NCI-H82 treated with DMSO at 0.1 percent for 48 hours (cell line): ENCODE results near the gene UGT2B10.
"Not testable (repeated sequence)": the region's sequence is repeated elsewhere in the genome, so short reads cannot be mapped to it uniquely, and the experiment has no call there.

Experiments
- DNase-seq: peaks from one replicate; lab custom pipeline; 2025; ENCODE audit not compliant: unreplicated experiment; lab: John Stamatoyannopoulos, UW

The UGT2B10 gene

DNA sequence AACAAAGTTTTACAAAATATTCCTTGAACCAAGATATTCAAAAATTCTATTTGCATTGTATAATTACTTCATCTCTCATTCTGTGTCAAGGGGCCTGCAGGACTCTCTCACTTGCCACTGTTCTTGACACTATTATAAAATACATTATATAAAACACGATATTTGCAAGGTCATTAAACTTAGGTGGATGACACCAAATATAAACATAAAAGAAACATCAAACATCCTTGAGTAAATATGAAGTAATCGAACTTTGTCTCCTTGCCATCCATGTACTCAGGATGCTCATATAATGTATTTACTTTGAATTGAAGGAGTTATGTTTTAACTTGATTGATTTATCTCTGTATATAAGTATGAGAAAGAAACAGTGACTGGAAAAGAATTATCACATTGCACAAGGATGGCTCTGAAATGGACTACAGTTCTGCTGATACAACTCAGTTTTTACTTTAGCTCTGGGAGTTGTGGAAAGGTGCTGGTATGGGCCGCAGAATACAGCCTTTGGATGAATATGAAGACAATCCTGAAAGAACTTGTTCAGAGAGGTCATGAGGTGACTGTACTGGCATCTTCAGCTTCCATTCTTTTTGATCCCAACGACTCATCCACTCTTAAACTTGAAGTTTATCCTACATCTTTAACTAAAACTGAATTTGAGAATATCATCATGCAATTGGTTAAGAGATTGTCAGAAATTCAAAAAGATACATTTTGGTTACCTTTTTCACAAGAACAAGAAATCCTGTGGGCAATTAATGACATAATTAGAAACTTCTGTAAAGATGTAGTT, at the start of gene UGT2B10:
Gene UGT2B10 (plus strand): TSS at position 378 of the 793 bp plus-strand sequence. CDS start 26 bp downstream, at position 404.
- not testable (repeated sequence) for DNase-seq

DNA sequence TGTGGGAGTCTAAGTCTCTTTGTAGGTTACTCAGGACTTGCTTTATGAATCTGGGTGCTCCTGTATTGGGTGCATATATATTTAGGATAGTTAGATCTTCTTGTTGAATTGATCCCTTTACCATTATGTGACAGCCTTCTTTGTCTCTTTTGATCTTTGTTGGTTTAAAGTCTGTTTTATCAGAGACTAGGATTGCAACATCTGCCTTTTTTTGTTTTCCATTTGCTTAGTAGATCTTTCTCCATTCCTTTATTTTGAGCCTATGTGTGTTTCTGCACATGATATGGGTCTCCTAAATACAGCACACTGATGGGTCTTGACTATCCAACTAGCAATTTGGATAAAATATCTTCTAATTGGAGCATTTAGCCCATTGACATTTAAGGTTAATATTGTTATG, 44.0 kb upstream of the UGT2B10 start:
- DNase-seq: not testable (repeated sequence)

DNA sequence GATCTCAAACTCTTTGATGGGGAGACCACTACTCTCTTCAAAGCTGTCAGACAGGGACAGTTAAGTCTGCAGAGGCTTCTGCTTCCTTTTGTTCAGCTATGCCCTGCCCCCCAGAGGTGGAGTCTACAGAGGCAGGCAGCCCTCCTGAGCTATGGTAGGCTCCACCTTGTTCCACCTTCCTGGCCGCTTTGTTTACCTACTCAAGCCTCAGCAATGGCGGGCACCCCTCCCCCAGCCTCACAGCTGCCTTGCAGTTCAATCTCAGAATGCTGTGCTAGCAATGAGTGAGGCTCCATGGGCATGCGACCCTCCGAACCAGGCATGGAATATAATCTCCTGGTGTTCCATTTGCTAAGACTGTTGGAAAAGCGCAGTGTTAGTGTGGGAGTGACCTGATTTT, 42.1 kb upstream of the UGT2B10 start:
- DNase-seq: no peak

DNA sequence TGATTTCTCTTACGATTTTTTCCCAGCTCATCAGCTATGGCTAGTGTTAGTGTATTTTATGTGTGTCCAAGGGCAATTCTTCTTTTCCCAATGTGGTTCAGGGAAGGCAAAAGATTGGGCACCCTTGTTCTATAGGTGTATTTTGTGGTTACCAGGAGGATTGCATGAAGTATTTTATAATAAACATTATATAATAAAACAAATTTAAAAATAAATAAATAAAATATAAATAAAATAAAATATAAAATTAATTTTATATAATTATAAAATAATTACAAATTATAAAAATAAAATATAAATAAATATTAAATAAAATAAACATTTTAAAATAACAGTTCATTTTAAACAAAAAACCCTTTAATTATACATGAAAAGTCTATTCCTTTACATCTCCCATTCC, 35.6 kb upstream of the UGT2B10 start:
- no peak for DNase-seq

DNA sequence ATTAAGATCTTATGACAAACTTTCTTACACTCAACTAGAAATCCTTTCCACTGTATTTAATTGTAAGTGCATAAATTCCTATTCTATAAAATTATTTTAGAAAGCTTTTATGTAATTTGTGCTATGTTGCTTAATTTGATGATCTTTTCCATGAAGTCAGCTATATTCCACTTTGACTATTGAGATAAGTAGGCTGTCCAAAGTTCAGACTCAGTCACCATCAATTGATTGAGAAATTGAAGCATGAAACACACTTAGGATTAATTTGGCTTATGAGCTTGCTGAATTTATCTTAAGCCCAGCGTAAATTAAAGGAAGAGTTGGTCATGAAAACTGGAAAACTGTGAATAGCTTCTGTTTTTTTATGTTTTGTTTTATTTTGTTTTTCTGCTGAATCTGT, 18.7 kb upstream of the UGT2B10 start:
- no peak for DNase-seq

DNA sequence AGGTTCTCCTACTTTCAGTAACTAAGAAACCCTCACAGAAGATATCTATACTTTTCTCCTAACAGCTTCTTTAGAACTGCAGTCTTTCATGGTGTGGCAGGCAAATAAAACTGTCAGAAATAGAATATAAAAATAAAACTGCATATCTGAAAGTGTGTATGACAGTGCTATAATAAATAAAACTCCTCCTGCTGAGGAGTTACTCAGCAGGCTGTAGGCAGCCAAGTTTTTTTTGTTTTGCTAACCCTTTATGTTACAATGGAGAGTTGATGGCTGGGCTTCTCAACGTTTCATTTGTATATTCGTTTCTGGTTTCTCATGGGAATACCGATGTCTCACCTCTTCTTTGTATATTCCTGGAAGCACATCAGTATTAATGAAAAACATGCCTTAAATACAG, 18.2 kb upstream of the UGT2B10 start:
- DNase-seq: no peak

DNA sequence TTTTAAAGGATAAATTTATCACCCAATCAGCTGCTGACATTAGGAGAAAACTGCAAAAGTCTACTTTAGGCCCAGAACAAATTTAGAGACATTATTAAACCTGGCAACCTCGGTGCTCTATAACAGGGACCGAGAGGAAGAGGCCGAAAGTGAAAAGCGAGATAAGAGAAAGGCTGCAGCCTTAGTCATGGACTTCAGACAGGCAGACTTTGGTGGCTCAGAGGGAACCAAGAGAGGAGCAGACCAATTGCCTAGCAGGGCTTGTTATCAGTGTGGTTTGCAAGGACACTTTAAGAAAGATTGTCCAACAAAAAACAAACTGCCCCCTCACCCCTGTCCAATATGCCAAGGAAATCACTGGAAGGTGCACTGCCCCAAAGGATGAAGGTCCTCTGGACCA, 12.8 kb upstream of the UGT2B10 start:
- no peak for DNase-seq

DNA sequence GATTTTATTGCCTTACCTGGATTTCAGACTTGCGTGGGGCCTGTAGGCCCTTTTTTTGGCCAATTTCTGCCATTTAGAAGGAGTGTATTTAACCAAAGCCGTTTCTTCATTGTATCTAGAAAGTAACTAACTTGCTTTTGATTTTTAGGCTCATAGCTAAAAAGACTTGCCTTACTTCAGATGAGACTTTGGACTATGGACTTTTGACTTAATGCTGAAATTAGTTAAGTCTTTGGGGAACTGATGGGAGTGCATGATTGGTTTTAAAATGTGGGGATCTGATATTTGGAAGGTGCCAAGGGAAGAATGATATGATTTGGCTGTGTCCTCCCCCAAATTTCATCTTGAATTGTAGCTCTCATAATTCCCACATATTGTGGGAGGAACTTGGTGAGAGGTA, 7.7 kb upstream of the UGT2B10 start:
- DNase-seq: no peak

DNA sequence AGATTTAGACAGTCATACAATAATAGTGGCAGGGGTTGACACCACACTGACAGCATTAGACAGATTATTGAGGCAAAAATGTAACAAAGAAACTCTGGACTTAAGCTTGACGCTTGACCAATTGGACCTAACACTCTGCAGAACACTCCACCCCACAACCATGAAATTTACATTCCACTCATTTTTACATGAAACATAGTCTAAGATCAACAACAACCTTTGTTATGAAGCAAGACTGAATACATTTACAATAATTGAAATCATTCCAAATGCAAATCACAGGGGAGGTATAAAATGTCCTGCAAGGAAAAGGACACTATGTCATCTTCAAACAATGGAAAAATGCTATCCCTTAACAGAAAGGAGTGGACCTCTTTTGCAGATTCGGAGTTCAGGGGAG, 4.9 kb upstream of the UGT2B10 start:
- no peak for DNase-seq

DNA sequence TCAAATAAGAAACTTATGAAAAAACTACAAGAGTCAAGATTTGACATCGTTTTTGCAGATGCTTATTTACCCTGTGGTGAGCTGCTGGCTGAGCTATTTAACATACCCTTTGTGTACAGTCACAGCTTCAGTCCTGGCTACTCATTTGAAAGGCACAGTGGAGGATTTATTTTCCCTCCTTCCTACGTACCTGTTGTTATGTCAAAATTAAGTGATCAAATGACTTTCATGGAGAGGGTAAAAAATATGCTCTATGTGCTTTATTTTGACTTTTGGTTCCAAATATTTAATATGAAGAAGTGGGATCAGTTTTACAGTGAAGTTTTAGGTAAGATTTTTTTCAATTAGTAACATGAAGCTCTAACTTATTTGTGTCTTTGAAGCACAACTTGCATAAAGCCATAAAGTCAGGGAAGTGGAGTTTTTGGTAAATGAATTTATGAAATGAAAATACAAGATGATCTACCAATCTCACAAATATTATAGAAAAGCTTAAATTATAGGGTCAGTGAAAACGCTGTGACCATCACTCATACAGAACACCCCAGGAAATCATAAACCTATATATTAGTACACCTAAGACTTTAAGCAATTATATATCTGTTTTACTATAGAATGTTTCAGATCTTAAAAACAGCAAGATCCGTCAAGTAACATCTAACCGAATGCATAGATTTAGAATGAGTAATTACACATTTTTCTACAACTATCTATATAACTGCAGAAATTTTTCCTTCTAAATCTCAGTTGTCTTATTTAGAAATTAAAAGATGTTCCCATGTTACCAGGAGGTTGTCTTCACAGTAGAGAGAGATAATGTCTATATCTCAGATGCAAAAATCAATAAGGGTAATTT, 844 bp downstream of the UGT2B10 start:
- DNase-seq: not testable (repeated sequence)

DNA sequence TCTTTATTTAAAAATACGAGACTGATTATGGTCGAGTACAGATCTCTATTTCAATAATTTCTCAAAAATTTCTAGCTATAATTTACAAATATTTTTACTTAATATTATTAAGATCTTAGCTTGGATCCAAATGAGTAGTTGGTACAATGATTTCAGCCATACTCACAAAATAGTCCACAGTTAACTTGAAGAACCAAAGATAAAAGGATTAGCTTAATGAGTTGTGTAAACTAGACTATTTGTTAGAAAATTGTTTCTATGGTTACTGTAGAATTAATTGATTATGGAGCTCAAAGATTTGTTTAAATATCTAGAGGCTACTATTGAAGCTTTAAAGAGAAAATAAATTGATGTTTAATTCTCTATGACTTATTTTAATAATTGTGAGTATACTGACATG, 1.6 kb downstream of the UGT2B10 start:
- no peak for DNase-seq

DNA sequence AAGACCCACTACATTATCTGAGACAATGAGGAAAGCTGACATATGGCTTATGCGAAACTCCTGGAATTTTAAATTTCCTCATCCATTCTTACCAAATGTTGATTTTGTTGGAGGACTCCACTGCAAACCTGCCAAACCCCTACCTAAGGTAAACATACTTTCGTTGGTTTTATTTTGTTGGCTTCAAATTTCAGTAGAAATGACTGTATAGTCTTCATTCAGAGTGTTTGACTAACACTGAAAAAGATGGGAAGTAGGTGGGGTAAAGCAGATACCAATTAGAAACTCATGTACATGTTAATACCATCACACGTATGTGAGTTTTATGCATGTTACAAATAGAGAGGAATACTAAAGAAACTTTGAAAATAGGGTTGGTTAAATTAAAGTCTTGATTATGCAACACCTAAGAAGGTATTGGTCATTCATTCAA, 2.3 kb downstream of the UGT2B10 start:
- DNase-seq: not testable (repeated sequence)

DNA sequence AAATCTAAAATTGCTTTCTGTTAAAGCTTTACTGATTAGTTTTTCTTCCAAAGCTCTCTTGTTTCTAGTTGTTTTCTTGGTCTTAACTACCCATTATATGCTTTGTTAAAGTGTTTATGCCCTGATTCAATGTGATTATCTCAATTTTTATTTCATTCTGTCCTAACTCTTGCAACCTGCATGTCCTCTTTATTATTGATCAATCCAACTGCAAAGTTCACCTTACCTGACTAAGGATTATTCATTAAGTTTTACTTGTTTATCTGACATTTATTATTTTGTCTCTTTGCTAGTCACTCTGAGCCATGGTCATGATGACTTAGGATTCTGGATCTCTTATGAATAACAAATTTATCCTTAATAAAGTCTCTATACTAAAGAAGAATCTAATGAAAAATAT, 15.8 kb downstream of the UGT2B10 start:
- DNase-seq: no peak

DNA sequence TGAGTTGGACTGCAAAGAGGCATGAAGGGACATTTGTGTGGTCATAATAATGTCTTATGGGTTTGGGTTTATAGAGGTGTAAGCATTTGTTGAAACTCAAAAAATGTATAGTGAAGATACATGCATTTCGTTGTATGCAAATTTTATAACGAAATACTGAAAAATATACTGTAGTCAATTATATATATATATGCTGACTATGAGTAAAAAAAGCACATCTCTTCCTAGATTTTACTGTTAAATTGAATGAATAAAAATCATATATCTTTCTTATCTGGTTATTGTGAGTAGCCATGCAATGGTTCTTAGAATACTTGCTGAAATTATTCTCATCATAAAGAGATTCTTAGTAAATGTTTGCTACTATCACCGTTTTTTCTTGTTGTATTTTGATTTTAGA, 34.5 kb downstream of the UGT2B10 start:
- no peak for DNase-seq

DNA sequence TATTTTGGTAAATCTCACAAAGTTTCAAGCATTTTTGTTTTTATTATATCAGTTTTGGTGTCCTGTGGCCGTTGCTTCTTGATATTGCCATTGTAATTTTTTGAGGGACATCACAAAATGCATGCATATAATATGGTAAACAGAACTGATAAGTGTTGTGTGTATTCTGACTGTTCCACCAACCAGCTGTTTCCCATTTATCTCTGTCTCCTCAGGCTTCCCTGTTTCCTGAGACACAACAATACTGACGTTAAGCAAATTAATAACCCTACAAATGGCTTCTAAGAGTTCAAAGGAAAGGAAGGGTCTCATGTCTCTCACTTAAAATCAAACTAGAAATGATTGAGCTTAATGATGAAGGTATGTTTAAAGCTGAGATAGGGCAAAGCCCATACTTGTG, 40.0 kb downstream of the UGT2B10 start:
- no peak for DNase-seq

DNA sequence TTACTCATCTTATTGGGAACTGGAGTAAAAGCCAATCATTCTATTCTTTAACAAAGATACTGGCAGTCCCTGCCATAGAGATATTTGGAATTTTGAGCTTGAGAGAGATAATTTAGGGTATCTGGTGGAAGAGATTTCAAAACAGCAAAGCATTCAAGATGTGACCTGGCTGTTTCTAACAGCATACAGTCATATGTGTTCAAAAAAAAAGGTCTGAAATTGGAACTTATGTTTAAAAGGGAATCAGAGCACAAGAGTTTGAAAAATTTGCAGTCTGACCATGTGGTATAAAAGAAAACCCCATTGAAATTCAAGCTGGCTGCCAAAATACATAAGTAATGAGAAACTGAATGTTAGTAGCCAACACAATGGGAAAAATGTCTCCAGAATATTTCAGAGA, 42.2 kb downstream of the UGT2B10 start:
- no peak for DNase-seq

DNA sequence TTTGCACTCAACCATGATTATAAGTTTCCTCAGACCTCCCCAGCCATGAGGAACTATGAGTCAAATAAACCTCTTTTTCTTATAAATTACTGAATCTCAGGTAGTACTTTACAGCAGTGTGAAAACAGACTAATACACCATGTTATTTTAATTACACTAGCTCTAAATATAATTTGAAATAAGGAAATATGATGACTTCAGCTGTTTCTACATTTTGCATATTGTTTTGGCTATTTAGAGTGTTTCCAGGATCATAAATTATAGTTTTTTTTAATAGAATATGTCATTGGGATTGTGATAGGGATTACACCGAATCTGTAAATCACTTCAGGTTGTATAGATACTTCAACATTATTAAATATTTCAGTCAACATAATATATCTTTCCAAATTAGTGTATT, 43.9 kb downstream of the UGT2B10 start:
- DNase-seq: no peak

DNA sequence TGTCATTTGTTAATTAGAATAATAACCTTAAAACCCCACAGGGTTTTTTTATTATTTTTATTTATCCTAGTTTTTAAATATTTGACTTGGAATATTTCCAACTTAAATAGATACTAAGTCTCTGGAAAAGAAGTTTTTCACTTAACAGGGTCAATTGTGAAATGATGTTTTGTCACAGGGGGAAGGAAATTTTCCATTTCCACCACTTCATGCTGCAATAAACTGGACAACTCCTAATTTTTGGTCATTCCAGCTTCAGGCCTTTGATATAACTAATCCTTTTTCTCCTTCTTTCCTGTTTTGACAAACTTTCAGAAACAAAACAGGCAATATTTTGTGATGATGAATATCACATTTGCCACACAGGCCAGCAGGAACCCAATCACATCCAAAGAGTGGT, 45.3 kb downstream of the UGT2B10 start:
- no peak for DNase-seq

DNA sequence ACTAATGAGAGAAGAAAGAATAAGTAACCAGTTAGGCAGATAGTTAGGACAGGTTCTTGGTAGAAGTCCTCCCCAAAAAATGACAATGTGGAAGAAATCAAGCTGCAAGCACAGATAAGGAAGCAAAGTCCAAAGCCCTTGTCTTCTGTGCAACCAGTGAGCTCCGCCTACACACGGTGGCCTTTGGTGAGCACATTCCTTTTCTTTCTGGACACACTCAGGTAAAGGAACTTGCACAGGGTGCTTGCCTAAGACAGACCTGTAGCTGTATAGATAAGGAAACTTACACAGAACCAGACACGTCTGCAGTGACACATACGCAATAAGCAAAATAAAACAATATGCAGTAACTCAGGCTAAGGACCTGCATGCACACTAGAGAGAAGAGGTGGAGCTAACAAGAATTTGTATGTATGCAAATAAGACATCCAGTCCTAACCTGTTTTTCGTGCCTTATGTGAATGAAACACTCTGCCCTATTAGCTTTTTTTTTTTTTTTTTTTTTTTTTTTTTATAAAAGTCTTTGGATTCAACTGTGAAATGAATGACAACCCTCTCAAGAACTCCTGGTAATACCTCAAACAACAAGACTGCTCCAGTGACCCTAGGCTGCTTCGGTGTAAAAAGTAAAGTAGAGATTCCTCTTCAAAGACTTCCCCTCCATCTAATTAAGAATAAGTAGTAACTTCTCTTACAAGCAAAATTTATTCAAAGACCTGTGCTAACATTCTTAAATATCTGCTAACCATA, 48.8 kb downstream of the UGT2B10 start:
- no peak for DNase-seq

DNA sequence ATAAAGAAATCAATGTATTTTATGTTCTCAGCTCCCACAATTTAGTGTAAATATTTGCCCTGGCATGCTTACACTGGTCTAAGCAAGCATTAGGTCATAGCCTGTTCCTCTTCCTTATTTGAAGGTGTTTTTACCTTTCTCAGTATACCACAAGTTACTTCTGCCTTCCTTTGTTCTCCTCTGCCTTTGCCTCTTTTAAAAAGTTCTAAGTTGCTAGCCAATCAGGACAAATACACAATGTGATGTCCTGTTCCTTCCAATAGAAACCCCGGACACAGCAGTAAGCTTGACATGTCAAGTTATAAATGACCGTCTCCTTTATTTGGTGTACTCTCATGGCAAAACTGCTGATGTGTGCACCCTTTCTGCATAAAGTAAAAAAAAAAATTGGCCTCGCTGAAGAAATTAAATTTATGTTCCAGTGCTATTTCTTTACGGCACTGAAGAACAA, 49.4 kb downstream of the UGT2B10 start:
- DNase-seq: no peak

DNA sequence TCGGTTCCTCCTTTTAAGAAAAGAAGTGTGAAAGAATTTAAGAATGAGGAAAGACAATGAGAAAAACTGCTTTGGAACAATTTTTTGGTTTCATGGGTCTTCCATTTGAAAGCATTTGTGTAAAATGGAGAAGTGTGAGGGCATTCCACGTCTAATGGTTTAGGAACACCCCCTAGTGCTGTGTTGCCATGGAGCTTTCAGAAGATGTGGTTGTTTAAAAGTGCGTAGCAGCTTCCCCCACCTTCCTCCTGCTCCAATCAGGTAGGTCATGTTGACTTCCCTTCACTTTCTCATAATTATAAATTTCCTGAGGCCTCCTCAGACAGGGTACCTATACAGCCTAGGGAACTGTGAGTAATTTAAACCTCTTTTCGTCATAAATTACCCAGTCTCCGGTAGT, 50.0 kb downstream of the UGT2B10 start:
- DNase-seq: no peak
